GM23338 (cell line): Measurements from ENCODE around the gene MYO1F. TPM values are rescaled to one million over a fixed set of nuclear protein-coding genes. Genes with fewer than 3 reads are reported as not detected.

Source experiments
- ATAC-seq: fragments of 200-7000 bp; cut with Tn5 transposase; 3 replicates; pipeline ENCODE4 v1.9.1; 2020
- DNase-seq: peaks from one replicate; pipeline ENCODE4 v3.0.0-alpha.2; 2015; ENCODE audit warnings: low spot score
- H2AFZ ChIP-seq: fragments of 200-600 bp; sonication (generic); 2 replicates; pipeline ENCODE4 v1.8.0; 2016; ENCODE audit warnings: antibody characterized with exemption, mild to moderate bottlenecking, moderate library complexity
- H3F3A ChIP-seq: fragments of 200-600 bp; sonication (generic); replicated peaks from 2 replicates; pipeline ENCODE4 v1.8.0; 2017; ENCODE audit warnings: antibody characterized with exemption, mixed run types, low read depth
- H3K27ac ChIP-seq: fragments of 200-600 bp; sonication (generic); 2 replicates; pipeline ENCODE4 v1.6.1; 2016; ENCODE audit warnings: low read depth
- H3K27me3 ChIP-seq: fragments of 200-600 bp; sonication (generic); 2 replicates; pipeline ENCODE4 v1.8.0; 2016; ENCODE audit warnings: mild to moderate bottlenecking, mixed run types, moderate library complexity; ENCODE audit not compliant: insufficient read depth
- H3K36me3 ChIP-seq: fragments of 200-600 bp; sonication (generic); 2 replicates; pipeline ENCODE4 v1.8.0; 2016; ENCODE audit warnings: mild to moderate bottlenecking; ENCODE audit not compliant: insufficient read depth
- H3K4me1 ChIP-seq: fragments of 200-600 bp; sonication (generic); 2 replicates; pipeline ENCODE4 v1.8.0; 2016; ENCODE audit warnings: mild to moderate bottlenecking, moderate library complexity; ENCODE audit not compliant: insufficient read depth
- H3K4me2 ChIP-seq: fragments of 200-600 bp; sonication (generic); 2 replicates; pipeline ENCODE4 v1.7.1; 2017; ENCODE audit warnings: mixed run types
- H3K4me3 ChIP-seq: fragments of 200-600 bp; sonication (generic); 2 replicates; pipeline ENCODE4 v1.6.1; 2016; ENCODE audit warnings: mixed run types
- H3K79me2 ChIP-seq: fragments of 200-600 bp; sonication (generic); replicated peaks from 2 replicates; pipeline ENCODE4 v1.8.0; 2017; ENCODE audit warnings: mild to moderate bottlenecking; ENCODE audit not compliant: insufficient read depth
- H3K9me2 ChIP-seq: fragments of 200-600 bp; sonication (generic); 2 replicates; pipeline ENCODE4 v1.8.0; 2017; ENCODE audit not compliant: insufficient read depth
- H4K20me1 ChIP-seq: fragments of 200-600 bp; sonication (generic); replicated peaks from 2 replicates; pipeline ENCODE4 v1.8.0; 2017; ENCODE audit warnings: mild to moderate bottlenecking; ENCODE audit not compliant: insufficient read depth
- H3K27ac Mint-ChIP-seq: 2 replicates; pipeline ENCODE4 v1.8.0; 2020; ENCODE audit warnings: inconsistent platforms, mild to moderate bottlenecking, moderate library complexity, mixed read lengths
- H3K27me3 Mint-ChIP-seq: 3 replicates; pipeline ENCODE4 v1.8.0; 2022; ENCODE audit warnings: low read depth, mild to moderate bottlenecking, moderate library complexity, mixed read lengths, inconsistent platforms; ENCODE audit not compliant: insufficient read depth, poor library complexity
- H3K36me3 Mint-ChIP-seq: 3 replicates; pipeline ENCODE4 v1.8.0; 2021; ENCODE audit warnings: low read depth, mild to moderate bottlenecking, inconsistent platforms, moderate library complexity, mixed read lengths
- H3K4me1 Mint-ChIP-seq: 3 replicates; pipeline ENCODE4 v1.8.0; 2020; ENCODE audit warnings: mild to moderate bottlenecking, inconsistent platforms, mixed read lengths
- H3K4me3 Mint-ChIP-seq: 3 replicates; pipeline ENCODE4 v1.8.0; 2021; ENCODE audit warnings: moderate library complexity, mild to moderate bottlenecking, inconsistent platforms, mixed read lengths
- H3K9me3 Mint-ChIP-seq: 3 replicates; pipeline ENCODE4 v1.8.0; 2020; ENCODE audit warnings: moderate library complexity, mild to moderate bottlenecking, inconsistent platforms, mixed read lengths
- CREB1 ChIP-seq: fragments of 250-450 bp; sonication (Bioruptor Pico); IDR thresholded peaks from 2 replicates; pipeline ENCODE4 v1.5.0; 2020; ENCODE audit warnings: low read depth, mild to moderate bottlenecking, moderate library complexity
- CTCF ChIP-seq, 2 experiments: fragments of 200-600 bp in 1 of 2; sonication (generic) in 1 of 2; conservative IDR thresholded peaks; 2 replicates each; pipeline versions ENCODE4 v1.5.1 to v1.6.1; 2016 to 2017; ENCODE audit warnings: antibody characterized with exemption in 2 of 2, low read depth in 2 of 2, mild to moderate bottlenecking in 2 of 2, moderate library complexity in 1 of 2
- ETS1 ChIP-seq: IDR thresholded peaks from 2 replicates; pipeline ENCODE4 v1.6.1; 2016; ENCODE audit warnings: antibody characterized with exemption
- EZH2 ChIP-seq: fragments of 200-600 bp; sonication (generic); IDR thresholded peaks from one replicate; pipeline ENCODE4 v1.8.0; 2017; ENCODE audit warnings: antibody characterized with exemption, mild to moderate bottlenecking, low read depth; ENCODE audit not compliant: unreplicated experiment
- EZH2phosphoT487 ChIP-seq: fragments of 200-600 bp; sonication (generic); IDR thresholded peaks from one replicate; pipeline ENCODE4 v1.8.1; 2018; ENCODE audit warnings: antibody characterized with exemption; ENCODE audit not compliant: unreplicated experiment
- JUNB ChIP-seq: IDR thresholded peaks from one replicate; pipeline ENCODE4 v1.6.1; 2016; ENCODE audit warnings: antibody characterized with exemption; ENCODE audit not compliant: unreplicated experiment
- NANOG ChIP-seq: IDR thresholded peaks from 2 replicates; pipeline ENCODE4 v1.6.1; 2016; ENCODE audit warnings: antibody characterized with exemption, borderline replicate concordance
- POLR2AphosphoS5 ChIP-seq: IDR thresholded peaks from 2 replicates; pipeline ENCODE4 v1.6.1; 2016; ENCODE audit warnings: antibody characterized with exemption, low read depth
- REST ChIP-seq: IDR thresholded peaks from one replicate; pipeline ENCODE4 v1.6.1; 2018; ENCODE audit warnings: antibody characterized with exemption; ENCODE audit not compliant: unreplicated experiment
- STAT1 ChIP-seq: IDR thresholded peaks from one replicate; pipeline ENCODE4 v1.6.1; 2016; ENCODE audit warnings: antibody characterized with exemption; ENCODE audit not compliant: unreplicated experiment
- ZNF114 ChIP-seq: fragments of 250-450 bp; sonication (Bioruptor Pico); IDR thresholded peaks from 2 replicates; pipeline ENCODE4 v1.5.0; 2020; ENCODE audit warnings: mild to moderate bottlenecking, moderate library complexity
- ZNF331 ChIP-seq: fragments of 250-450 bp; sonication (Bioruptor Pico); IDR thresholded peaks from 2 replicates; pipeline ENCODE4 v1.5.0; 2020; ENCODE audit warnings: low read depth, mild to moderate bottlenecking, moderate library complexity
- ZNF462 ChIP-seq: fragments of 250-450 bp; sonication (Bioruptor Pico); IDR thresholded peaks from 2 replicates; pipeline ENCODE4 v1.5.0; 2020; ENCODE audit warnings: mild to moderate bottlenecking, moderate library complexity
- polyA plus RNA-seq: library from polyadenylated mRNA; unstranded; fragments of >200 nt; fragmentation: Nextera tagmentation; extraction: Ambion mirVana; gene quantifications from 2 replicates; pipeline ENCODE4 v1.2.1, GENCODE V29; 2016
- total RNA-seq: library from RNA; depleted of rRNA; stranded (reverse); fragments of >200 nt; shearing (Covaris generic); gene quantifications from 2 replicates; pipeline ENCODE4 v1.2.3, GENCODE V29; 2014

Gene MYO1F
- total and polyA plus RNA-seq, 2 experiments from 2014 or later, result 3.9 to 5.7 TPM

- Mint-ChIP-seq H3K36me3 (peaks cover 91% of the 10 kb centered on the region), H3K27me3 (peaks cover 7% of the 10 kb centered on the region), H3K4me1 (peaks cover 11% of the 10 kb centered on the region; the same call in 2 of the 3 replicates), H3K27ac (no peak overlapping the region), H3K9me3 (no peaks in the 10 kb centered on the region), H3K4me3 (no peak overlapping the region)
- Histone ChIP-seq H3K36me3 (peaks cover 71% of the 10 kb centered on the region), H3K4me1 (no peaks in the 10 kb centered on the region), H3K27me3 (no peaks in the 10 kb centered on the region), H3F3A (peaks cover 60% of the 10 kb centered on the region), H3K4me3 (no peak overlapping the region), H4K20me1 (peaks cover 89% of the 10 kb centered on the region), H3K4me2 (no peak overlapping the region), H2AFZ (no peak overlapping the region), H3K79me2 (peaks cover 100% of the 10 kb centered on the region), H3K9me2 (no peaks in the 10 kb centered on the region), H3K27ac (no peak overlapping the region)
- ATAC-seq, result no peak
- TF ChIP-seq ETS1, result no peak
- TF ChIP-seq CTCF (conservative IDR thresholded peaks at IDR 0.05; ENCODE audit: low read depth in 2 of 2), result no peak
- no peak for TF ChIP-seq EZH2phosphoT487
- no peak for TF ChIP-seq ZNF114 (CRISPR knock-in tag)
- TF ChIP-seq NANOG, result no peak
- TF ChIP-seq ZNF462, result no peak
- no peak for TF ChIP-seq JUNB
- TF ChIP-seq POLR2AphosphoS5, result no peak
- no peak for TF ChIP-seq REST
- TF ChIP-seq ZNF331 (CRISPR knock-in tag), result no peak
- TF ChIP-seq STAT1, result no peak
- no peak for TF ChIP-seq CREB1 (CRISPR knock-in tag)
- no peak for TF ChIP-seq EZH2
- DNase-seq, result no peak
Observed at GRCh38 chr19:8476524-8476923, 100.7 kb downstream of the MYO1F start.
